Coronary artery (tissue), 2 donors: ENCODE data around the gene NKD1.

ENCODE experiments used
- DNase-seq: peaks from one replicate; pipeline ENCODE4 v3.0.0-alpha.2; 2017; ENCODE audit warnings: low spot score
- H3K27ac ChIP-seq, 2 donors: fragments of 200-600 bp; sonication (generic); one replicate each; pipeline ENCODE4 v1.5.1; 2016 to 2019
- H3K4me3 ChIP-seq: fragments of 200-600 bp; sonication (generic); 2 replicates; pipeline ENCODE4 v1.5.1; 2016; ENCODE audit warnings: mild to moderate bottlenecking, moderate library complexity
- CTCF ChIP-seq: fragments of 200-600 bp; sonication (generic); IDR thresholded peaks from one replicate; pipeline ENCODE4 v1.5.1; 2019; ENCODE audit warnings: antibody characterized with exemption

Gene NKD1

GRCh38 chr16:50621452-50621792 is 73.2 kb downstream of the NKD1 start:
- no peak overlapping the region for H3K27ac ChIP-seq
- no peak for DNase-seq
- no peak for TF ChIP-seq CTCF
- H3K4me3 ChIP-seq: no peak overlapping the region

DNA sequence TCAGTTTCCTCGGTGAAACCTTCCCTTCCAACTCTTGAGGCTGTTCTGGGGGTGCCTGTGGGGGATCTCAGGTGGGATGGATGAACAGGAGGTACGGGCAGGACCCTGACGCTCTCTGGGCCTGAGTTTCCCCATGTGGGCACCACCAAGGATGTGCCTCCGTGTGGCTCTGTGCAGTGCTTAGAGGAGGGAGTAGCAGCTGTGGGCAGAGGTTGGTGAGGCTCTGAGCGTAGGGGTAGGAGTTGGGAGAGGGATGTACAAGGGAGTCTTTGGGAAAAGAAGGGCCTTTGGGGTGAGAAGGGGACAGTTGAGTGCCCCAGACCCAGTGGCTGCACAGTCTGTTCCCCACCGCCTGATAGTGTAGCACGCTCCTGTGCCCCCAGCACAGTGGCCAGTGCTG is 73.8 kb downstream of the NKD1 start:
- Histone ChIP-seq H3K27ac (no peak overlapping the region), H3K4me3 (no peak overlapping the region)
- TF ChIP-seq CTCF: no peak
- DNase-seq: no peak

- no peak overlapping the region for H3K4me3 ChIP-seq
- TF ChIP-seq CTCF: no peak
- no peak overlapping the region for H3K27ac ChIP-seq
- no peak for DNase-seq
Observed at GRCh38 chr16:50622643-50623369, 74.6 kb downstream of the NKD1 start.

DNA sequence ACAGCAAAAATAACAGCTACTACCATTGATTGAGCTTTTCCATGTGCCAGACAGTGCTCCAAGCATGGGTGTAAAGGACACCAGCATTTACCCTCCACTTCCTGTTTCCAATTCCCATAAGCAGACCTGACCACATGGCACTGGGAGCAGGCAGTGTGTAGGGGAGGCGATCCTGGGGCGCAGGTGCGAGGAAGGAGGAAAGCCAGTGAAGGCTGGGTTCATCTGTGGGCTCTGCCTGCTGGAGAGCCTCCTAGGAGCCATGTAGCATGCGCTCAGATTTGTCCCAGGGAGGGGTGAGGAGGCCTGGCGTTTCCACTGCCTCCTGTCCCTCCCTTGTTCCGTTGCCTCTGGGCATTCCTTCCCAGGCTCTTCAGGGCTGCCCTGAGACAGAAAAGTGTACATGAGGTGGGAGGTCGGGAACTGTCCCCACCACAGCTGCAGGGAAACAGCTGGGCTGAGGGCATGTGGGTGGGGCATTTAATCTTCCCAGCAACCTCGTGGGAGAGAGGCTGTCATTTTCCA is 76.3 kb downstream of the NKD1 start:
- DNase-seq: no peak
- H3K27ac ChIP-seq: no peak overlapping the region
- TF ChIP-seq CTCF: no peak

DNA sequence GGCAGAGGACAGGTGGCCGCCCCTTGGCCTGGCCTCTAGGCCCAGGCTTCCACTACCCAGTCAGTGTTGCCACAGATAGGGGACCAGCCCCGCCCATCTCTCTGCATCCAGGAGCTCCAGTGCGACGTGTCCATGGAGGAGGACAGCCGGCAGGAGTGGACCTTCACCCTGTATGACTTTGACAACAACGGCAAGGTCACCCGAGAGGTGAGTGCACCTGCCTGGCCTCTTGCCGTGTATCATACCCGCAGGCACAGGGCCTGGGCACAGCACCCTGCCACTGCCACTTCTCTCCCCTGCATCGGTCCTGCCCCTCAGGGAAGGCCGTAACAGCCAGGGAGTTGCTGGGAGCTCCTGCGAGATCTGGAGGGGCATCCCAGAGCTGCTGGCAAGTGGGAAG is 77.2 kb downstream of the NKD1 start:
- TF ChIP-seq CTCF: no peak
- no peak for DNase-seq
- Histone ChIP-seq H3K4me3 (no peak overlapping the region), H3K27ac (no peak overlapping the region)

More for the DNA sequence above, 76.3 kb downstream of the NKD1 start:
- H3K4me3 ChIP-seq: no peak overlapping the region

DNA sequence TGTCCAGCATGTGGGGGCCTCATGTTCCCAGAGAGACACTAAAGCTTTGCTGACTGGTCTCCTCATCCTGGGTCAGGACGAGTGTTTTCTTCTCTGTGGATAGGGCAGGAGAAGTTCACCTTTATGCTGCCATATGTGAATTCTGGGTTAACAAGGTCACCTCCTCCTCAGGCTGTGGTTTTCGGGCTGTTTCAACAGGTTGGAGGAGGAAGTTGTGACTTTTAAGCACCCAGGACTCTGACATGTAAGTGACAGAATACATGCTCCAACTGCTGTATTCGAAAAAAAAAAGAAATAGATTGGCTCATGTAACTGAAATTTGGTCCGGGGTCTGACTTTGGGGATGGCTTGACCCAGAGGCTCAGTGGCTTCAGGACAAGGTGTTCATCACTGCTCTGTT is 78.7 kb downstream of the NKD1 start:
- DNase-seq: no peak
- H3K27ac ChIP-seq: peak overlapping the region in 1 of 2 donors; percentile 30
- no peak overlapping the region for H3K4me3 ChIP-seq
- TF ChIP-seq CTCF: no peak

DNA sequence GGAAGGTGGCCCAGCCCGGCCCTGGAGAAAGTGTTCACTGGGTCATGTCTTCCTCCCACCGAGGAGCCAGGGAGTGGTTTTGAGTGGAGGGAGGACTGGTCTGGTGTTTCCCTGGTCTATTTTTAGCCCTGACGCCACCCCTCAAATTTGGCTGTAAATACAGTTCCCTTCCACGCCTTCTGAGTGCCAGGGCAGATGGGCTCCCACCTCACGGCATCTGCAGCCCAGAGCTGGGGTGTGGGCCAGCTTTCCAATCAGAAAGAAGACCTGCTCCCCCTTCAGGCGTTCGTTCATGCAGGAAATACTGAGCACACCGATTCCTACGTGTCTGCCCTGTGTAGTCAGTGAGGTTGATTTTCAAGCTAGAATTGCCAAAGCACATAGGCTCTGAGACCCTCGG is 79.2 kb downstream of the NKD1 start:
- TF ChIP-seq CTCF: no peak
- Histone ChIP-seq H3K27ac (peak overlapping the region; percentile 30 to 46), H3K4me3 (no peak overlapping the region)
- no peak for DNase-seq
